Endothelial cell of umbilical vein (primary cell): ENCODE measurements around the gene STRA8. TPM values are rescaled to one million over a fixed set of nuclear protein-coding genes. Genes with fewer than 3 reads are reported as not detected.

Experiments used
- BruUV-seq: library from RNA; stranded (reverse); fragments of 400-500 nt; replicated peaks from 2 replicates; lab custom pipeline; 2021; lab: Mats Ljungman, UMichigan
- CTCF ChIA-PET: fragments of 300-600, 350-600 bp; sonication (Branson Sonifier 250); formaldehyde crosslinking; loops from one replicate; lab custom pipeline; 2021; ENCODE audit warnings: antibody characterized with exemption, inconsistent platforms; lab: Charles Lee
- POLR2A ChIA-PET: fragments of 300-600, 350-600 bp; sonication (Branson Sonifier 250); formaldehyde crosslinking; loops from one replicate; lab custom pipeline; 2021; ENCODE audit warnings: antibody characterized with exemption, inconsistent platforms; lab: Charles Lee
- DNase-seq: peaks from one replicate; pipeline ENCODE4 v3.0.0-alpha.2; 2011; ENCODE audit warnings: low read depth, low spot score
- FAIRE-seq: peaks from 2 replicates; lab custom pipeline; 2011; peaks lifted over from hg19 to GRCh38; lab: Jason Lieb, UNC
- H2AFZ ChIP-seq: 2 replicates; pipeline ENCODE4 v1.6.0; 2012; ENCODE audit warnings: low read depth, low read length, control low read depth, inconsistent platforms
- H3K27ac ChIP-seq: 2 replicates; pipeline ENCODE4 v1.5.1; 2011; ENCODE audit warnings: low read depth, mild to moderate bottlenecking, control low read depth, low read length, moderate library complexity; ENCODE audit not compliant: insufficient read depth
- H3K27me3 ChIP-seq, 2 experiments: 2 replicates each; pipeline versions ENCODE4 v1.6.0 to v1.6.1; 2011; ENCODE audit warnings: low read length in 2 of 2, mixed read lengths in 1 of 2; ENCODE audit not compliant: control insufficient read depth in 2 of 2, insufficient read depth in 2 of 2
- H3K36me3 ChIP-seq, 2 experiments: 2 replicates in 1 of 2; 3 replicates in 1 of 2; pipeline ENCODE4 v1.5.1; 2011; ENCODE audit warnings: low read length in 2 of 2, mild to moderate bottlenecking in 1 of 2, moderate library complexity in 1 of 2; ENCODE audit not compliant: control insufficient read depth in 2 of 2, insufficient read depth in 2 of 2; ENCODE audit errors: extremely low read depth in 1 of 2
- H3K4me1 ChIP-seq: 3 replicates; pipeline ENCODE4 v1.5.1; 2011; ENCODE audit warnings: mild to moderate bottlenecking, low read length; ENCODE audit not compliant: control insufficient read depth, insufficient read depth; ENCODE audit errors: extremely low read depth
- H3K4me2 ChIP-seq: 2 replicates; pipeline ENCODE4 v1.6.1; 2011; ENCODE audit warnings: low read length, control low read depth, mixed read lengths; ENCODE audit not compliant: insufficient read depth
- H3K4me3 ChIP-seq, 3 experiments: fragments of 200-600 bp in 1 of 3; sonication (generic), shearing (Covaris generic) in 1 of 3; replicated peaks in 1 of 3; 2 replicates each; pipeline ENCODE4 v1.5.1; 2011 to 2016; ENCODE audit warnings: control low read depth in 3 of 3, low read length in 3 of 3, mild to moderate bottlenecking in 2 of 3, inconsistent platforms in 1 of 3, low read depth in 1 of 3, moderate library complexity in 1 of 3; ENCODE audit not compliant: insufficient read depth in 1 of 3
- H3K79me2 ChIP-seq: 2 replicates; pipeline ENCODE4 v1.6.0; 2012; ENCODE audit warnings: low read length, inconsistent platforms; ENCODE audit not compliant: control insufficient read depth, insufficient read depth
- H3K9ac ChIP-seq: replicated peaks from 2 replicates; pipeline ENCODE3; 2011; ENCODE audit warnings: low read length, control low read depth; ENCODE audit not compliant: insufficient read depth; ENCODE audit errors: extremely low read depth
- H3K9me1 ChIP-seq: replicated peaks from 3 replicates; pipeline ENCODE4 v1.6.0; 2011; ENCODE audit warnings: mild to moderate bottlenecking, low read length; ENCODE audit not compliant: control insufficient read depth, insufficient read depth; ENCODE audit errors: extremely low read depth
- H3K9me3 ChIP-seq: replicated peaks from 2 replicates; pipeline ENCODE4 v1.5.1; 2012; ENCODE audit warnings: low read length, inconsistent platforms; ENCODE audit not compliant: control insufficient read depth, insufficient read depth
- H4K20me1 ChIP-seq: replicated peaks from 2 replicates; pipeline ENCODE3; 2011; ENCODE audit warnings: mild to moderate bottlenecking, low read length; ENCODE audit not compliant: control insufficient read depth, insufficient read depth; ENCODE audit errors: extremely low read depth
- EZH2 ChIP-seq: IDR thresholded peaks from 2 replicates; pipeline ENCODE4 v1.6.1; 2012; ENCODE audit warnings: borderline replicate concordance, low read depth, mild to moderate bottlenecking, moderate library complexity, low read length, inconsistent platforms; ENCODE audit not compliant: severe bottlenecking
- FOS ChIP-seq: IDR thresholded peaks from 2 replicates; pipeline ENCODE4 v1.6.1; 2011; ENCODE audit warnings: mild to moderate bottlenecking, low read length, moderate library complexity, borderline replicate concordance; ENCODE audit not compliant: insufficient read depth
- GATA2 ChIP-seq: IDR thresholded peaks from 2 replicates; pipeline ENCODE4 v1.7.0; 2011; ENCODE audit warnings: low read depth, mild to moderate bottlenecking, moderate library complexity, mixed read lengths, low read length; ENCODE audit not compliant: insufficient read length, insufficient read depth
- JUN ChIP-seq: IDR thresholded peaks from 2 replicates; pipeline ENCODE4 v1.6.1; 2011; ENCODE audit warnings: borderline replicate concordance, low read depth; ENCODE audit not compliant: insufficient read length, insufficient read depth
- MYC ChIP-seq: IDR thresholded peaks from one replicate; pipeline ENCODE4 v1.6.1; 2011; ENCODE audit warnings: mild to moderate bottlenecking, low read depth, low read length
- POLR2A ChIP-seq: IDR thresholded peaks from 2 replicates; pipeline ENCODE4 v1.6.1; 2012; ENCODE audit warnings: low read depth, mild to moderate bottlenecking, control low read depth, low read length
- POLR2AphosphoS5 ChIP-seq: IDR thresholded peaks from 2 replicates; pipeline ENCODE4 v1.6.1; 2012; ENCODE audit warnings: low read depth, mild to moderate bottlenecking, control low read depth, low read length, moderate library complexity; ENCODE audit not compliant: insufficient read depth
- dilution Hi-C: fragments of 300-500 bp; cut with MboI; formaldehyde crosslinking; loops from one replicate; pipeline ENCODE4 v1.15.0; 2019; ENCODE audit warnings: low sequenced_read_pairs; ENCODE audit not compliant: extremely low pct_ligation_motif_present
- intact Hi-C: fragments of 100-400 bp; cut with micrococcal nuclease; formaldehyde crosslinking; loops from one replicate; pipeline ENCODE4 v1.10.0; 2022
- polyA plus RNA-seq, 4 experiments: library from polyadenylated mRNA; depleted of rRNA in 3 of 4; stranded (reverse) in 3 of 4; unstranded in 1 of 4; fragments of >200 nt; gene quantifications; 2 replicates each; pipeline versions ENCODE4 v1.2.1 to v1.2.3, GENCODE V29; 2011 to 2012; ENCODE audit warnings: missing spikeins in 1 of 4
- total RNA-seq: library from RNA; stranded (reverse); gene quantifications from 2 replicates; pipeline ENCODE4 v1.2.3, GENCODE V29; 2021
- TF ChIP-seq, protein P1 (sequence below): IDR thresholded peaks from 2 replicates; pipeline ENCODE4 v1.6.1; 2011; ENCODE audit not compliant: insufficient read depth, insufficient read length
- TF ChIP-seq, protein P2 (sequence below), 2 donors: IDR thresholded peaks; 1 replicate in 1 of 2; 2 replicates in 1 of 2; pipeline ENCODE4 v1.5.1; 2011; ENCODE audit warnings: low read length in 2 of 2, mild to moderate bottlenecking in 2 of 2, moderate library complexity in 2 of 2, control low read depth in 1 of 2, inconsistent platforms in 1 of 2, low read depth in 1 of 2; ENCODE audit not compliant: insufficient read depth in 1 of 2; ENCODE audit errors: extremely low read depth in 1 of 2

The STRA8 gene
- total and polyA plus RNA-seq, 2 donors (not counting 3 experiments of a cell fraction or from before 2014, with no cell fraction given): not detected

- H3K4me3 ChIP-seq: no peak overlapping the region
These were observed 4.6 kb downstream of the STRA8 start for GRCh38 chr7:135238112-135238744.

GRCh38 chr7:135239263-135239662, 5.6 kb downstream of the STRA8 start:
- Histone ChIP-seq H3K4me3 (no peak overlapping the region), H3K4me2 (no peak overlapping the region), H2AFZ (no peak overlapping the region), H4K20me1 (no peaks in the 10 kb centered on the region), H3K9ac (no peak overlapping the region), H3K9me1 (no peaks in the 10 kb centered on the region), H3K27ac (no peak overlapping the region), H3K9me3 (no peaks in the 10 kb centered on the region), H3K36me3 (no peaks in the 10 kb centered on the region), H3K27me3 (peaks cover 2 to 12% of the 10 kb centered on the region in 2 experiments), H3K79me2 (no peaks in the 10 kb centered on the region), H3K4me1 (no peaks in the 10 kb centered on the region)
- TF ChIP-seq EZH2 (no peak), JUN (no peak), FOS (no peak), GATA2 (no peak), MYC (no peak), POLR2AphosphoS5 (no peak), POLR2A (no peak)
- TF ChIP-seq, protein P1, sequence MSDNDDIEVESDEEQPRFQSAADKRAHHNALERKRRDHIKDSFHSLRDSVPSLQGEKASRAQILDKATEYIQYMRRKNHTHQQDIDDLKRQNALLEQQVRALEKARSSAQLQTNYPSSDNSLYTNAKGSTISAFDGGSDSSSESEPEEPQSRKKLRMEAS: no peak
- TF ChIP-seq, protein P2, sequence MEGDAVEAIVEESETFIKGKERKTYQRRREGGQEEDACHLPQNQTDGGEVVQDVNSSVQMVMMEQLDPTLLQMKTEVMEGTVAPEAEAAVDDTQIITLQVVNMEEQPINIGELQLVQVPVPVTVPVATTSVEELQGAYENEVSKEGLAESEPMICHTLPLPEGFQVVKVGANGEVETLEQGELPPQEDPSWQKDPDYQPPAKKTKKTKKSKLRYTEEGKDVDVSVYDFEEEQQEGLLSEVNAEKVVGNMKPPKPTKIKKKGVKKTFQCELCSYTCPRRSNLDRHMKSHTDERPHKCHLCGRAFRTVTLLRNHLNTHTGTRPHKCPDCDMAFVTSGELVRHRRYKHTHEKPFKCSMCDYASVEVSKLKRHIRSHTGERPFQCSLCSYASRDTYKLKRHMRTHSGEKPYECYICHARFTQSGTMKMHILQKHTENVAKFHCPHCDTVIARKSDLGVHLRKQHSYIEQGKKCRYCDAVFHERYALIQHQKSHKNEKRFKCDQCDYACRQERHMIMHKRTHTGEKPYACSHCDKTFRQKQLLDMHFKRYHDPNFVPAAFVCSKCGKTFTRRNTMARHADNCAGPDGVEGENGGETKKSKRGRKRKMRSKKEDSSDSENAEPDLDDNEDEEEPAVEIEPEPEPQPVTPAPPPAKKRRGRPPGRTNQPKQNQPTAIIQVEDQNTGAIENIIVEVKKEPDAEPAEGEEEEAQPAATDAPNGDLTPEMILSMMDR (IDR thresholded peaks at IDR 0.05; ENCODE audit: extremely low read depth in 1 of 2, insufficient read depth in 1 of 2, low read depth in 1 of 2, low read length in 2 of 2): no peak
- intact Hi-C loops: no loop called here
- dilution Hi-C loops: no loop called here
- FAIRE-seq (no peak), DNase-seq (no peak)
- ChIA-PET CTCF (no interaction called here), POLR2A (no interaction called here)
- no TSS peak for BruUV-seq

More at GRCh38 chr7:135238112-135238744, 4.6 kb downstream of the STRA8 start:
- Histone ChIP-seq H3K79me2 (no peaks in the 10 kb centered on the region), H3K4me1 (no peaks in the 10 kb centered on the region), H3K27me3 (peaks cover 0 to 8% of the 10 kb centered on the region in 2 experiments), H3K36me3 (no peaks in the 10 kb centered on the region), H3K4me2 (no peak overlapping the region), H4K20me1 (no peaks in the 10 kb centered on the region), H2AFZ (no peak overlapping the region), H3K27ac (no peak overlapping the region), H3K9ac (no peak overlapping the region), H3K9me1 (no peaks in the 10 kb centered on the region), H3K9me3 (no peaks in the 10 kb centered on the region)
- no TSS peak for BruUV-seq
- DNase-seq: no peak
- dilution Hi-C loops (no loop called here), intact Hi-C loops (no loop called here)
- TF ChIP-seq, protein P2 (IDR thresholded peaks at IDR 0.05; ENCODE audit: extremely low read depth in 1 of 2, insufficient read depth in 1 of 2, low read depth in 1 of 2, low read length in 2 of 2): peak; percentile 30 to 41
- TF ChIP-seq POLR2A: no peak
- POLR2A ChIA-PET: no interaction called here
- CTCF ChIA-PET: interaction anchor here (0.9 kb wide), 2 partner anchors 20 to 282 kb away, joined by 3 read pairs; no protein-coding TSS in a partner anchor
- no peak for FAIRE-seq
